ENCODE results near the gene SFTPD. TPM values are rescaled to one million over a fixed set of nuclear protein-coding genes. Genes with fewer than 3 reads are reported as not detected.

The SFTPD gene
- total and polyA plus RNA-seq, 8 donors, result 6.5 to 878 (median 8.9) TPM

GRCh38 chr10:79930267-79930666 is 18.6 kb downstream of the SFTPD start:
- H3K27ac ChIP-seq, result no peak overlapping the region
- peaks cover 0 to 17% of the 10 kb centered on the region in 2 donors for H3K27me3 ChIP-seq
- H3K4me1 ChIP-seq, result peaks cover 0 to 5% of the 10 kb centered on the region in 2 donors
- no peak overlapping the region for H3K4me3 ChIP-seq
- no peak for ATAC-seq
- no peak for DNase-seq
- no peaks in the 10 kb centered on the region for H3K36me3 ChIP-seq
- intact Hi-C loops (cut with DNase I), result no loop called here
- no peaks in the 10 kb centered on the region for H3K9me3 ChIP-seq
- no peak for TF ChIP-seq CTCF (IDR thresholded peaks at IDR 0.05)

- TF ChIP-seq CTCF (IDR thresholded peaks at IDR 0.05), result peak; percentile 91 to 93
- peak; percentile 74 for ATAC-seq
These were observed 19.4 kb downstream of the SFTPD start for GRCh38 chr10:79929409-79929904.

GRCh38 chr10:79928028-79928583 is 20.8 kb downstream of the SFTPD start:
- DNase-seq (no peak), ATAC-seq (no peak)
- Histone ChIP-seq H3K9me3 (no peaks in the 10 kb centered on the region), H3K27me3 (peaks cover 0 to 17% of the 10 kb centered on the region in 2 donors), H3K36me3 (no peaks in the 10 kb centered on the region), H3K4me1 (peaks cover 0 to 5% of the 10 kb centered on the region in 2 donors), H3K27ac (peak overlapping the region; percentile 1 to 28), H3K4me3 (no peak overlapping the region)
- no peak for TF ChIP-seq CTCF (IDR thresholded peaks at IDR 0.05)
- intact Hi-C loops (cut with DNase I), result loop anchor here in 1 of 2 donors (5.0 kb wide), 1 partner anchor 361 kb away; no protein-coding TSS in a partner anchor

More at GRCh38 chr10:79929409-79929904, 19.4 kb downstream of the SFTPD start:
- H3K27me3 ChIP-seq, result peaks cover 0 to 17% of the 10 kb centered on the region in 2 donors
- H3K4me3 ChIP-seq, result no peak overlapping the region
- H3K36me3 ChIP-seq, result no peaks in the 10 kb centered on the region
- peaks cover 0 to 5% of the 10 kb centered on the region in 2 donors for H3K4me1 ChIP-seq
- DNase-seq, result peak; percentile 63 to 94 (median 82)
- intact Hi-C loops (cut with DNase I), result loop anchor here in 1 of 2 donors (5.0 kb wide), 1 partner anchor 362 kb away; no protein-coding TSS in a partner anchor
- no peaks in the 10 kb centered on the region for H3K9me3 ChIP-seq
- no peak overlapping the region for H3K27ac ChIP-seq

DNA sequence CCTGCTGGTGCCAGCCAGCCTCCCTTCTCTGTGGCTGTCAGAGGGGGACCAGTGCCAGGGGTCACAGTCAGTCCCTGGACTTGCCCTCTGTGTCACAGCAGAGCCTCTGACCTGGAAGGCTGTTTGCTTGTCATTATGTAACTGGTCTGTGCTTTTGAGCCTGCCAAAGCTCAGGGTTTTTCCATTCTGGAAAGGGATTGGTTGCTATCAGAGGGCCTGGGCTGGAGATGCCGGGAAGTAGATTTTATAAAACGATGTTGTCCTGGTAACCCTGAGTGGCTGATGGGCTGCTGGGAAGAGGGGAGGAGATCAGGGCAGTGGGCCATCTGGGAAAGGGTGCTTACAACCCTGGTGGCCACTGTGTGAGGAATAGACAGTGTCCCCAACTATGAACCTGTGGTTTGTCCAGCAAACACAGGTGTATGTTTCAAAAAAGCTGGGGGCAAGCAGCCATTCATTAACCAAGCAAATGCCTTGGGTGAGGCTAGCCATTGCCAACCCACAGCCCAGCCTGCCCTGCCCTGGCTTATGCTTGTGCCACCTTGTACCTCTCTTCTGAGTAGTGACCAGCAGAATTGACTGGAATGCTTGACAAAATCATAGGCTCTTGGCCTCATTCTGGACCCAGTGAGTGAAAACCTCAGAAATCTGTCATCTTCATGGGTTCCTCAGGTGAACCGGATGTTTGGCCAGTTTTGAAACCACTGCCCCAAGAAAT is 21.6 kb downstream of the SFTPD start:
- H3K27ac ChIP-seq, result peak overlapping the region; percentile 28 to 63
- peaks cover 0 to 5% of the 10 kb centered on the region in 2 donors for H3K4me1 ChIP-seq
- ATAC-seq, result peak; percentile 80
- TF ChIP-seq CTCF (IDR thresholded peaks at IDR 0.05), result no peak
- H3K36me3 ChIP-seq, result no peaks in the 10 kb centered on the region
- DNase-seq, result no peak
- H3K4me3 ChIP-seq, result no peak overlapping the region
- intact Hi-C loops (cut with DNase I), result loop anchor here in 1 of 2 donors (5.0 kb wide), 1 partner anchor 360 kb away; no protein-coding TSS in a partner anchor
- H3K27me3 ChIP-seq, result peaks cover 0 to 17% of the 10 kb centered on the region in 2 donors
- H3K9me3 ChIP-seq, result no peaks in the 10 kb centered on the region

DNA sequence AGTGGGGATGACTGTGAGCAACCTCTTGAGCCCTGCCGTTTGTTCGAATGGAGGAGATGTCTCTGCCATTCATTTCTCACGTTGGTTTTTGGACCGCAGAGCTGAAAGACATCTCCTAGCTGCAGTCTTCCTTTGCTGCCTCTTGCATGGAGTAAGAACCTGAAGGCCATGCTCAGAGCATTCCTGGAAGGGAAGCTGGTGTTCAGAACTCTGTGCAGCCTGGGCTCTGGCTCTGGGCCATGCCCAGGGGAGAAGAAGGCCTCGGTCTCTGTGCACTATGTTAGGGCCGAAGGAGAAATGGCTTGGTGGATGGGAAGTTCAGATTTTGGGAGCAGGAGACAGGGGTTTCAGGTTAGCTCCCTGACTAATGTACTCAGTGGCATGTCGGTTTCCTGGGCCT is 22.9 kb downstream of the SFTPD start:
- Histone ChIP-seq H3K4me3 (no peak overlapping the region), H3K27me3 (peaks cover 0 to 17% of the 10 kb centered on the region in 2 donors), H3K9me3 (no peaks in the 10 kb centered on the region), H3K36me3 (no peaks in the 10 kb centered on the region), H3K4me1 (peaks cover 0 to 5% of the 10 kb centered on the region in 2 donors), H3K27ac (no peak overlapping the region)
- intact Hi-C loops (cut with DNase I), result loop anchor here in 1 of 2 donors (5.0 kb wide), 1 partner anchor 359 kb away; no protein-coding TSS in a partner anchor
- ATAC-seq (no peak), DNase-seq (no peak)
- TF ChIP-seq CTCF (IDR thresholded peaks at IDR 0.05), result no peak

Data from left lung (tissue), 10 donors.